ENCODE measurements around the gene ULK2.

ULK2 gene

GRCh38 chr17:19904412-19904811 is 36.7 kb upstream of the ULK2 start:
- Histone ChIP-seq H3K27ac (ENCODE audit: low read depth, low read length, poor library complexity, severe bottlenecking) (no peak overlapping the region), H3K27me3 (ENCODE audit: insufficient read depth, low read length) (no peaks in the 10 kb centered on the region), H3K9me2 (ENCODE audit: low read depth, low read length) (no peaks in the 10 kb centered on the region), H2AFZ (ENCODE audit: low read length) (no peak overlapping the region), H3K9me3 (ENCODE audit: low read length) (no peaks in the 10 kb centered on the region), H3F3A (ENCODE audit: insufficient read depth, low read length) (no peaks in the 10 kb centered on the region), H3K4me1 (ENCODE audit: insufficient read depth, low read length, severe bottlenecking) (no peaks in the 10 kb centered on the region), H3K79me2 (ENCODE audit: insufficient read depth, low read length) (no peaks in the 10 kb centered on the region), H3K4me3 (ENCODE audit: low read depth, low read length, poor library complexity, severe bottlenecking) (no peak overlapping the region), H3K36me3 (ENCODE audit: insufficient read depth, low read length) (peaks cover 61% of the 10 kb centered on the region), H4K20me1 (ENCODE audit: insufficient read depth, low read length) (no peaks in the 10 kb centered on the region), H3K4me2 (ENCODE audit: low read length) (no peak overlapping the region), H3K9ac (ENCODE audit: low read length) (no peak overlapping the region)
- TF ChIP-seq EZH2 (IDR thresholded peaks at IDR 0.05; ENCODE audit: borderline replicate concordance, low read length), result no peak
- TF ChIP-seq, protein P1, sequence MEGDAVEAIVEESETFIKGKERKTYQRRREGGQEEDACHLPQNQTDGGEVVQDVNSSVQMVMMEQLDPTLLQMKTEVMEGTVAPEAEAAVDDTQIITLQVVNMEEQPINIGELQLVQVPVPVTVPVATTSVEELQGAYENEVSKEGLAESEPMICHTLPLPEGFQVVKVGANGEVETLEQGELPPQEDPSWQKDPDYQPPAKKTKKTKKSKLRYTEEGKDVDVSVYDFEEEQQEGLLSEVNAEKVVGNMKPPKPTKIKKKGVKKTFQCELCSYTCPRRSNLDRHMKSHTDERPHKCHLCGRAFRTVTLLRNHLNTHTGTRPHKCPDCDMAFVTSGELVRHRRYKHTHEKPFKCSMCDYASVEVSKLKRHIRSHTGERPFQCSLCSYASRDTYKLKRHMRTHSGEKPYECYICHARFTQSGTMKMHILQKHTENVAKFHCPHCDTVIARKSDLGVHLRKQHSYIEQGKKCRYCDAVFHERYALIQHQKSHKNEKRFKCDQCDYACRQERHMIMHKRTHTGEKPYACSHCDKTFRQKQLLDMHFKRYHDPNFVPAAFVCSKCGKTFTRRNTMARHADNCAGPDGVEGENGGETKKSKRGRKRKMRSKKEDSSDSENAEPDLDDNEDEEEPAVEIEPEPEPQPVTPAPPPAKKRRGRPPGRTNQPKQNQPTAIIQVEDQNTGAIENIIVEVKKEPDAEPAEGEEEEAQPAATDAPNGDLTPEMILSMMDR (IDR thresholded peaks at IDR 0.05; ENCODE audit: low read length), result no peak

GRCh38 chr17:19900809-19901208 is 33.1 kb upstream of the ULK2 start:
- Histone ChIP-seq H3K9me3 (ENCODE audit: low read length) (no peaks in the 10 kb centered on the region), H3K4me2 (ENCODE audit: low read length) (no peak overlapping the region), H3K4me3 (ENCODE audit: low read depth, low read length, poor library complexity, severe bottlenecking) (no peak overlapping the region), H3K9me2 (ENCODE audit: low read depth, low read length) (no peaks in the 10 kb centered on the region), H3K79me2 (ENCODE audit: insufficient read depth, low read length) (no peaks in the 10 kb centered on the region), H2AFZ (ENCODE audit: low read length) (no peak overlapping the region), H3K4me1 (ENCODE audit: insufficient read depth, low read length, severe bottlenecking) (no peaks in the 10 kb centered on the region), H3K27ac (ENCODE audit: low read depth, low read length, poor library complexity, severe bottlenecking) (no peak overlapping the region), H4K20me1 (ENCODE audit: insufficient read depth, low read length) (no peaks in the 10 kb centered on the region), H3K9ac (ENCODE audit: low read length) (no peak overlapping the region), H3K27me3 (ENCODE audit: insufficient read depth, low read length) (no peaks in the 10 kb centered on the region), H3F3A (ENCODE audit: insufficient read depth, low read length) (no peaks in the 10 kb centered on the region; the same call in 1 of the 2 replicates), H3K36me3 (ENCODE audit: insufficient read depth, low read length) (peaks cover 34% of the 10 kb centered on the region)
- no peak for TF ChIP-seq EZH2 (IDR thresholded peaks at IDR 0.05; ENCODE audit: borderline replicate concordance, low read length)
- TF ChIP-seq, protein P1 (IDR thresholded peaks at IDR 0.05; ENCODE audit: low read length), result no peak

DNA sequence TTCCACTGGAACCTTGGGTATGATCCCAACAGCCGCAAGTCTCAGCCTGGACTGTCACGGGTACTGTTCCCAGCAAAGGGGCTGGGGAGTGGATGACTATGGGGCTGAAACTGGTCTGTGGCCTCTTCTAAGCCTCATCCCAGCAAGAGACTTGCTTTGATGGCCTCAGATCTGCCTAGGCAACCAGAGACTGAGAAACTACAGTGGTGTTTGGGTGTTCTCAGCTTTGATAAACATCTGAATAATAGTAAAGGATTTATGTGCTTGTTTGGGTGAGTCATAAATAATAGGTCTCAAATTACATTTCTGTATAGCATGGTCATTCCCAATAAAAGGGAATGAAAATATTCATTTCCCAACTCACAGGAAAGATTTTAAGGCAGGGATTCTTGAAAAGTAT is 30.2 kb upstream of the ULK2 start:
- H3F3A ChIP-seq (ENCODE audit: insufficient read depth, low read length), result no peaks in the 10 kb centered on the region; the same call in 1 of the 2 replicates
- H3K4me1 ChIP-seq (ENCODE audit: insufficient read depth, low read length, severe bottlenecking), result no peaks in the 10 kb centered on the region
- H4K20me1 ChIP-seq (ENCODE audit: insufficient read depth, low read length), result no peaks in the 10 kb centered on the region
- H2AFZ ChIP-seq (ENCODE audit: low read length), result no peak overlapping the region
- H3K9me3 ChIP-seq (ENCODE audit: low read length), result no peaks in the 10 kb centered on the region
- H3K27me3 ChIP-seq (ENCODE audit: insufficient read depth, low read length), result no peaks in the 10 kb centered on the region
- peaks cover 8% of the 10 kb centered on the region for H3K36me3 ChIP-seq (ENCODE audit: insufficient read depth, low read length)
- no peak overlapping the region for H3K9ac ChIP-seq (ENCODE audit: low read length)
- H3K9me2 ChIP-seq (ENCODE audit: low read depth, low read length), result no peaks in the 10 kb centered on the region
- no peak overlapping the region for H3K27ac ChIP-seq (ENCODE audit: low read depth, low read length, poor library complexity, severe bottlenecking)
- no peaks in the 10 kb centered on the region for H3K79me2 ChIP-seq (ENCODE audit: insufficient read depth, low read length)
- TF ChIP-seq EZH2 (IDR thresholded peaks at IDR 0.05; ENCODE audit: borderline replicate concordance, low read length), result no peak
- TF ChIP-seq, protein P1 (IDR thresholded peaks at IDR 0.05; ENCODE audit: low read length), result no peak
- no peak overlapping the region for H3K4me2 ChIP-seq (ENCODE audit: low read length)
- H3K4me3 ChIP-seq (ENCODE audit: low read depth, low read length, poor library complexity, severe bottlenecking), result no peak overlapping the region

Data from OCI-LY1 (cell line).